Ascending aorta (tissue), 2 donors: ENCODE measurements around the gene TRIM29. TPM values are rescaled to one million over a fixed set of nuclear protein-coding genes. Genes with fewer than 3 reads are reported as not detected.

ENCODE experiments used
- DNase-seq, 2 donors: peaks; one replicate each; pipeline ENCODE4 v3.0.0-alpha.2; 2019; ENCODE audit warnings: low spot score in 2 of 2
- H3K27ac ChIP-seq, 2 donors: fragments of 200-600 bp; sonication (generic); one replicate each; pipeline ENCODE4 v1.5.1; 2016 to 2017; ENCODE audit warnings: mild to moderate bottlenecking in 1 of 2
- H3K27me3 ChIP-seq: fragments of 200-600 bp; sonication (generic); one replicate; pipeline ENCODE4 v1.5.1; 2017
- H3K36me3 ChIP-seq, 2 donors: fragments of 200-600 bp; sonication (generic); one replicate each; pipeline ENCODE4 v1.5.1; 2016
- H3K4me1 ChIP-seq, 2 donors: fragments of 200-600 bp; sonication (generic); one replicate each; pipeline ENCODE4 v1.5.1; 2016 to 2017; ENCODE audit warnings: mild to moderate bottlenecking in 1 of 2
- H3K4me3 ChIP-seq, 2 donors: fragments of 200-600 bp; sonication (generic); one replicate each; pipeline ENCODE4 v1.5.1; 2016 to 2017; ENCODE audit warnings: mild to moderate bottlenecking in 1 of 2
- H3K9me3 ChIP-seq, 2 donors: fragments of 200-600 bp; sonication (generic); one replicate each; pipeline ENCODE4 v1.5.1; 2016
- intact Hi-C: fragments of 100-400 bp; cut with DNase I; formaldehyde crosslinking; loops from one replicate; pipeline ENCODE4 v1.15.1; 2023
- total RNA-seq: library from RNA; depleted of rRNA; stranded (reverse); fragments of >200 nt; gene quantifications from one replicate; pipeline ENCODE4 v1.1.0, GENCODE V29; 2016
- TF ChIP-seq, protein P1 (sequence below), 3 experiments: fragments of 200-600 bp in 2 of 3; fragments of 450-650 bp in 1 of 3; sonication (generic) in 2 of 3; IDR thresholded peaks; one replicate each; pipeline ENCODE4 v1.5.1; 2016 to 2019; ENCODE audit warnings: antibody characterized with exemption in 3 of 3, mild to moderate bottlenecking in 1 of 3, moderate library complexity in 1 of 3

The TRIM29 gene
- total RNA-seq, 1 donor from 2014 or later = 0.43 TPM

DNA sequence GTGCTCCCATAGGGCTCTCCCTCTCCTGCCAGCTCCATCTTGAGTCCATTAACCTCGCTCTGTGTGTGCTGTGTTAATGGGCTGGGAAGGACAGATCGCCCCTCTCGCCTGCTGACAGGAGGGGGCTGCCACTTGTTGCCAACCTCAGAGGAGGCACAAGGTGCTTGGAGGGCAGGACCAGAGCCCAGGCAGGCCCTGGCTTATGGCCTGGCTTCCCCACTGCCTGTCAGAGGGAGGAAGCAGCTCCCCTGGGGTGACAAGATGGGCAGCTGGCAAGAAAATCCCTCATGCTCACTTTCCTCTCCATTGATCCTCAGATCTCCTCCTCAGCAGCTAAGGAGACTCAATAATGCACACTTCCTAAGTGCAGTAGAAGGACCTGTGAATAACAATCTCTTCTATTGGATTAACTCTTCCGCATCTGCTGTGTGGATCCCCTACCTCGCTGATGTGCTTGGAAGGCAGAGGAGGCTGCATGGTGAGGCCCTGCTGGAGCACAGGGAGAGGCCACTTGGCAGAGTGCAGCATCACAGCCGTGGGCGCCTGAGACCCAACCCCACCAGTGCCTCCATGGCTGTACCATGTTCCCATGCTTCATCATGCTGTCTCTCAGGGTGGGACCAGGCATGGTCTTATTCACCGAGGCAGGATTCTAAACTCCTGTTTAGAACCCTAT, 70.3 kb downstream of the TRIM29 start:
- Histone ChIP-seq H3K4me1 (no peaks in the 10 kb centered on the region), H3K9me3 (no peaks in the 10 kb centered on the region), H3K4me3 (no peak overlapping the region), H3K27me3 (no peaks in the 10 kb centered on the region), H3K36me3 (no peaks in the 10 kb centered on the region), H3K27ac (no peak overlapping the region)
- intact Hi-C loops = no loop called here
- peak in 1 of 2 donors; percentile 59 for DNase-seq
- TF ChIP-seq, protein P1, sequence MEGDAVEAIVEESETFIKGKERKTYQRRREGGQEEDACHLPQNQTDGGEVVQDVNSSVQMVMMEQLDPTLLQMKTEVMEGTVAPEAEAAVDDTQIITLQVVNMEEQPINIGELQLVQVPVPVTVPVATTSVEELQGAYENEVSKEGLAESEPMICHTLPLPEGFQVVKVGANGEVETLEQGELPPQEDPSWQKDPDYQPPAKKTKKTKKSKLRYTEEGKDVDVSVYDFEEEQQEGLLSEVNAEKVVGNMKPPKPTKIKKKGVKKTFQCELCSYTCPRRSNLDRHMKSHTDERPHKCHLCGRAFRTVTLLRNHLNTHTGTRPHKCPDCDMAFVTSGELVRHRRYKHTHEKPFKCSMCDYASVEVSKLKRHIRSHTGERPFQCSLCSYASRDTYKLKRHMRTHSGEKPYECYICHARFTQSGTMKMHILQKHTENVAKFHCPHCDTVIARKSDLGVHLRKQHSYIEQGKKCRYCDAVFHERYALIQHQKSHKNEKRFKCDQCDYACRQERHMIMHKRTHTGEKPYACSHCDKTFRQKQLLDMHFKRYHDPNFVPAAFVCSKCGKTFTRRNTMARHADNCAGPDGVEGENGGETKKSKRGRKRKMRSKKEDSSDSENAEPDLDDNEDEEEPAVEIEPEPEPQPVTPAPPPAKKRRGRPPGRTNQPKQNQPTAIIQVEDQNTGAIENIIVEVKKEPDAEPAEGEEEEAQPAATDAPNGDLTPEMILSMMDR (IDR thresholded peaks at IDR 0.05) = no peak

DNA sequence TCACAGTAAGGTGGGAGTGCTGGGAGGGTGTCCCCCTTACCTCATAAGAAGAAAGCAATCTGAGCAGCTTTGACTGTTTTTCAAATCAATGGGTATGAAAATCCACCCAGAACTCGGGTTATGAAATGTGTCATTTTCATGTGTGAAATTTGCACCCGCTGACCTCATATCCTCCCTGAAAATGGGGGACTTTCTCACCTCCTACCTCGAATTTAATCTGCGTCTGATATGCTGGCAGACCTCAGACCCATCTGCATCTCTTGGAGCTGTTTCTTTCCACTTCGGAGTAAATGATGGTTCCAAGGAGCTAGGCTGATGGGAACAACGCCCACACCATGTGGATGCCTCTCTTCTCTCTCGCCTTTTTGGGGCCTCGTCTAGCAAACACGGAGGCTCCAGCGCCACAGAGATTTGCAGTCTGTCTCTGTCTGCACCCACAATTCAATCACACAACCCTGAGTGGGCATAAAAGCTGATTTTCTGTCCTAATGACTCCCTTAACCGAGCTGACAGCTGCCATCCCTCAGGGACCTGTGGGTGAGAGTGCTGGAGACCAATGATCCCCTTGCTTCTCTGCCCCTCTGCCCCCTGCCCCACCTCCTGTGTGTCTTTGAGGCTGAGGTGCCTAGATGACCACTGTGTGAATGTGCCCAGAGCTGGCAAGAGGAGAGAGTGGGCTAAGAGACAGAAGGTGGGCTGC, 71.0 kb downstream of the TRIM29 start:
- peak in 1 of 2 donors; percentile 46 for DNase-seq
- intact Hi-C loops = no loop called here
- H3K36me3 ChIP-seq = no peaks in the 10 kb centered on the region
- H3K9me3 ChIP-seq = no peaks in the 10 kb centered on the region
- no peak overlapping the region for H3K4me3 ChIP-seq
- peaks cover 0 to 4% of the 10 kb centered on the region in 2 donors for H3K4me1 ChIP-seq
- H3K27ac ChIP-seq = no peak overlapping the region
- TF ChIP-seq, protein P1 (IDR thresholded peaks at IDR 0.05) = no peak
- no peaks in the 10 kb centered on the region for H3K27me3 ChIP-seq

DNA sequence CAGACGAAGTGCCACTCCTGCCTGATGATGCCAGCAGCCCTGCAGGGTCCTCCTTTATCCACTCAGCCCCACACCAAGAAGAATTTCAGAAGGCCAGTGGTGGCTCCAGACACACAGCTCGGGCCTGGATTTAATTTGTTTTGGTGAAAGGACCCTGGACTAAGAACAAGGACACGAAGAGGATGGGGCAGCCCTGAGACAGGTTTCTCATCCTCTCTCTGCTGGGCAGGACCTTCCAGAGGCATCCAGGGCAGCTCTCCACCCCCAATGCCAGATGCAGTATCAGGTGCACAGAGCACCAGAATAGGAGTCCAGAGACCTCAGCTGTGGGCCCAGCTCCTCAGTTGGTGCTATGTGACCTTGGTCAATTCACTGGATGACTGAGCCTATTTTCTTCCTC, 72.0 kb downstream of the TRIM29 start:
- TF ChIP-seq, protein P1 (IDR thresholded peaks at IDR 0.05) = no peak
- H3K27me3 ChIP-seq = no peaks in the 10 kb centered on the region
- intact Hi-C loops = no loop called here
- no peak overlapping the region for H3K4me3 ChIP-seq
- H3K36me3 ChIP-seq = no peaks in the 10 kb centered on the region
- peak in 1 of 2 donors; percentile 54 for DNase-seq
- H3K27ac ChIP-seq = no peak overlapping the region
- peaks cover 0 to 6% of the 10 kb centered on the region in 2 donors for H3K4me1 ChIP-seq
- H3K9me3 ChIP-seq = no peaks in the 10 kb centered on the region

DNA sequence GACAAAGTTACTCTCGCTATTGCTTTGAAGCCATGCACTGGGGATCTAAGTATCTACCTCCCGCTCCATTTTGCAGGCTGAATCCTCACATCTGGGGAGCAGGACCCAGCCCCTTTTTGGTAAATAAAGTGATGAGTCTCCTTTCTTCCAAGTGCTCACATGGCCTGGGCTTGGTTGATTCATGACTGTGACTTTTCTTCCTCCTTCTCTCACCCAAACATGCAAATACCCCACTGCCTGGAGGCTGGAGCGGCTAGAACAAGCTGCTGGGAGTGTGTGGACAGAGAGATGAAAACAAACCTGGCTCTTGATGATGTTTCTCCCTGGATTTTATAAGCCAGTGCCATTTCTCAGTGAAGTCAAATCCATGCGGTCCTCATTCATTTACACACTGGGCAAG, 72.7 kb downstream of the TRIM29 start:
- Histone ChIP-seq H3K36me3 (no peaks in the 10 kb centered on the region), H3K4me3 (no peak overlapping the region), H3K9me3 (no peaks in the 10 kb centered on the region), H3K4me1 (peaks cover 0 to 6% of the 10 kb centered on the region in 2 donors), H3K27ac (no peak overlapping the region), H3K27me3 (no peaks in the 10 kb centered on the region)
- intact Hi-C loops = no loop called here
- peak in 1 of 2 donors; percentile 7 for DNase-seq
- TF ChIP-seq, protein P1 (IDR thresholded peaks at IDR 0.05) = no peak

GRCh38 chr11:120064341-120064740, 73.6 kb downstream of the TRIM29 start:
- no peaks in the 10 kb centered on the region for H3K9me3 ChIP-seq
- TF ChIP-seq, protein P1 (IDR thresholded peaks at IDR 0.05) = no peak
- peaks cover 0 to 6% of the 10 kb centered on the region in 2 donors for H3K4me1 ChIP-seq
- no peaks in the 10 kb centered on the region for H3K36me3 ChIP-seq
- no peak overlapping the region for H3K27ac ChIP-seq
- intact Hi-C loops = no loop called here
- no peaks in the 10 kb centered on the region for H3K27me3 ChIP-seq
- DNase-seq = peak in 1 of 2 donors; percentile 22
- H3K4me3 ChIP-seq = no peak overlapping the region
